Measurements from ENCODE around the gene SEMA5A.

The SEMA5A gene

GRCh38 chr5:9314558-9314957 lies 231.3 kb downstream of the SEMA5A start:
- no peak for DNase-seq

GRCh38 chr5:9313751-9314150 lies 232.1 kb downstream of the SEMA5A start:
- DNase-seq: no peak

- no peak for DNase-seq
Observed at GRCh38 chr5:9307150-9307549, 238.7 kb downstream of the SEMA5A start.

GRCh38 chr5:9302218-9302617 lies 243.7 kb downstream of the SEMA5A start:
- DNase-seq: no peak

- no peak for DNase-seq
Observed at GRCh38 chr5:9301200-9301599, 244.7 kb downstream of the SEMA5A start.

GRCh38 chr5:9297134-9297533 lies 248.7 kb downstream of the SEMA5A start:
- no peak for DNase-seq

GRCh38 chr5:9295466-9295801 lies 250.4 kb downstream of the SEMA5A start:
- DNase-seq: no peak

- no peak for DNase-seq
Observed at GRCh38 chr5:9294793-9295465, 250.9 kb downstream of the SEMA5A start.

GRCh38 chr5:9288234-9288633 lies 257.6 kb downstream of the SEMA5A start:
- no peak for DNase-seq

GRCh38 chr5:9284781-9285307 lies 261.0 kb downstream of the SEMA5A start:
- peak; percentile 3 for DNase-seq

- DNase-seq: no peak
Observed at GRCh38 chr5:9284272-9284671, 261.6 kb downstream of the SEMA5A start.

GRCh38 chr5:9283473-9283872 lies 262.4 kb downstream of the SEMA5A start:
- DNase-seq: no peak

- DNase-seq: no peak
Observed at GRCh38 chr5:9283021-9283420, 262.9 kb downstream of the SEMA5A start.

- no peak for DNase-seq
Observed at GRCh38 chr5:9282211-9282610, 263.7 kb downstream of the SEMA5A start.

- DNase-seq: no peak
Observed at GRCh38 chr5:9279774-9280173, 266.1 kb downstream of the SEMA5A start.

GRCh38 chr5:9278921-9279603 lies 266.8 kb downstream of the SEMA5A start:
- no peak for DNase-seq

- DNase-seq: peak; percentile 11
Observed at GRCh38 chr5:9269014-9269413, 276.9 kb downstream of the SEMA5A start.

- DNase-seq: no peak
Observed at GRCh38 chr5:9268226-9268625, 277.6 kb downstream of the SEMA5A start.

- peak; percentile 96 for DNase-seq
Observed at GRCh38 chr5:9265441-9266287, 280.2 kb downstream of the SEMA5A start.

GRCh38 chr5:9264301-9264700 lies 281.6 kb downstream of the SEMA5A start:
- no peak for DNase-seq

- no peak for DNase-seq
Observed at GRCh38 chr5:9263656-9264055, 282.2 kb downstream of the SEMA5A start.

- no peak for DNase-seq
Observed at GRCh38 chr5:9251379-9251980, 294.4 kb downstream of the SEMA5A start.

GRCh38 chr5:9249231-9249630 lies 296.6 kb downstream of the SEMA5A start:
- DNase-seq: no peak
